H9 (cell line): Measurements from ENCODE around the gene LRRC8E. TPM values are rescaled to one million over a fixed set of nuclear protein-coding genes. Genes with fewer than 3 reads are reported as not detected.

ENCODE experiments used
- DNase-seq: peaks from one replicate; pipeline ENCODE4 v3.0.0-alpha.2; 2017
- H2AFZ ChIP-seq: one replicate; pipeline ENCODE4 v1.6.1; 2013; ENCODE audit warnings: mild to moderate bottlenecking, low read length, control low read depth, moderate library complexity
- H2AK5ac ChIP-seq: 2 replicates; pipeline ENCODE4 v1.6.1; 2013; ENCODE audit warnings: low read length, control low read depth, mixed read lengths; ENCODE audit not compliant: insufficient read length
- H2BK120ac ChIP-seq: one replicate; pipeline ENCODE4 v1.6.1; 2013; ENCODE audit warnings: low read depth, mild to moderate bottlenecking, low read length, control low read depth, inconsistent platforms; ENCODE audit not compliant: poor library complexity, severe bottlenecking
- H2BK12ac ChIP-seq: 2 replicates; pipeline ENCODE4 v1.6.1; 2013; ENCODE audit warnings: low read length, control low read depth, mixed read lengths, low read depth; ENCODE audit not compliant: insufficient read length
- H2BK15ac ChIP-seq: 2 replicates; pipeline ENCODE4 v1.6.1; 2013; ENCODE audit warnings: low read depth, low read length, control low read depth
- H2BK20ac ChIP-seq: one replicate; pipeline ENCODE4 v1.6.1; 2013; ENCODE audit warnings: low read depth, mild to moderate bottlenecking, low read length, control low read depth, inconsistent platforms; ENCODE audit not compliant: poor library complexity, severe bottlenecking
- H2BK5ac ChIP-seq: 2 replicates; pipeline ENCODE4 v1.6.1; 2013; ENCODE audit warnings: low read length, control low read depth, mixed read lengths; ENCODE audit not compliant: insufficient read length
- H3K14ac ChIP-seq: 2 replicates; pipeline ENCODE4 v1.6.1; 2013; ENCODE audit warnings: low read length, control low read depth; ENCODE audit not compliant: insufficient read depth
- H3K18ac ChIP-seq: 2 replicates; pipeline ENCODE4 v1.6.1; 2013; ENCODE audit warnings: low read depth, mild to moderate bottlenecking, mixed read lengths, low read length, control low read depth; ENCODE audit not compliant: insufficient read length
- H3K23ac ChIP-seq: 2 replicates; pipeline ENCODE4 v1.6.1; 2013; ENCODE audit warnings: low read length, control low read depth, mixed read lengths, low read depth; ENCODE audit not compliant: insufficient read length
- H3K23me2 ChIP-seq: 2 replicates; pipeline ENCODE4 v1.6.1; 2013; ENCODE audit warnings: low read depth, mild to moderate bottlenecking, mixed read lengths, low read length, control low read depth; ENCODE audit not compliant: insufficient read length, poor library complexity, severe bottlenecking
- H3K27ac ChIP-seq: 2 replicates; pipeline ENCODE4 v1.5.1; 2013; ENCODE audit warnings: low read length, control low read depth, mixed read lengths, low read depth; ENCODE audit not compliant: insufficient read length
- H3K27me3 ChIP-seq: 2 replicates; pipeline ENCODE4 v1.6.1; 2013; ENCODE audit warnings: low read length, control low read depth, inconsistent platforms; ENCODE audit not compliant: insufficient read depth
- H3K4ac ChIP-seq: 2 replicates; pipeline ENCODE4 v1.6.1; 2013; ENCODE audit warnings: low read depth, mild to moderate bottlenecking, control low read depth, inconsistent platforms, low read length, moderate library complexity
- H3K4me1 ChIP-seq: 2 replicates; pipeline ENCODE4 v1.6.1; 2013; ENCODE audit warnings: low read length, control low read depth, inconsistent platforms; ENCODE audit not compliant: insufficient read depth
- H3K4me2 ChIP-seq: 2 replicates; pipeline ENCODE4 v1.6.1; 2013; ENCODE audit warnings: low read length, control low read depth, mixed read lengths; ENCODE audit not compliant: insufficient read length, insufficient read depth
- H3K56ac ChIP-seq: 2 replicates; pipeline ENCODE4 v1.6.1; 2013; ENCODE audit warnings: low read depth, mild to moderate bottlenecking, mixed read lengths, low read length, control low read depth; ENCODE audit not compliant: insufficient read length
- H3K79me1 ChIP-seq: 2 replicates; pipeline ENCODE4 v1.6.1; 2013; ENCODE audit warnings: low read depth, mild to moderate bottlenecking, moderate library complexity, low read length, control low read depth, inconsistent platforms; ENCODE audit not compliant: insufficient read depth, poor library complexity, severe bottlenecking
- H3K79me2 ChIP-seq: 2 replicates; pipeline ENCODE4 v1.6.1; 2013; ENCODE audit warnings: low read length, control low read depth, inconsistent platforms; ENCODE audit not compliant: insufficient read depth
- H3K9ac ChIP-seq: 2 replicates; pipeline ENCODE4 v1.6.1; 2013; ENCODE audit warnings: low read length, control low read depth, mixed read lengths; ENCODE audit not compliant: insufficient read length; ENCODE audit errors: extremely low read depth
- H3K9me3 ChIP-seq: one replicate; pipeline ENCODE4 v1.6.1; 2013; ENCODE audit warnings: low read depth, low read length, inconsistent platforms; ENCODE audit not compliant: control insufficient read depth
- H3T11ph ChIP-seq: one replicate; pipeline ENCODE4 v1.6.1; 2013; ENCODE audit warnings: mild to moderate bottlenecking, low read length, control low read depth, inconsistent platforms
- H4K20me1 ChIP-seq: one replicate; pipeline ENCODE4 v1.6.1; 2013; ENCODE audit not compliant: control insufficient read depth, insufficient read length, insufficient read depth
- H4K5ac ChIP-seq: 2 replicates; pipeline ENCODE4 v1.6.1; 2013; ENCODE audit warnings: low read depth, mild to moderate bottlenecking, mixed read lengths, low read length, control low read depth; ENCODE audit not compliant: insufficient read length
- H4K8ac ChIP-seq: replicated peaks from 2 replicates; pipeline ENCODE4 v1.6.1; 2013; ENCODE audit warnings: low read length, control low read depth, mixed read lengths, low read depth; ENCODE audit not compliant: insufficient read length
- H4K91ac ChIP-seq: 2 replicates; pipeline ENCODE4 v1.6.1; 2013; ENCODE audit warnings: low read depth, mild to moderate bottlenecking, moderate library complexity, mixed read lengths, low read length, control low read depth; ENCODE audit not compliant: insufficient read length
- H3K27ac Mint-ChIP-seq, 3 experiments: 2 replicates in 2 of 3; 3 replicates in 1 of 3; pipeline ENCODE4 v1.8.0; 2020 to 2021; ENCODE audit warnings: mixed read lengths in 3 of 3, mild to moderate bottlenecking in 1 of 3, moderate library complexity in 1 of 3
- H3K27me3 Mint-ChIP-seq: 2 replicates; pipeline ENCODE4 v1.8.0; 2021; ENCODE audit warnings: low read depth, mild to moderate bottlenecking, moderate library complexity, mixed read lengths
- H3K36me3 Mint-ChIP-seq, 3 experiments: 2 replicates in 2 of 3; 3 replicates in 1 of 3; pipeline ENCODE4 v1.8.0; 2020 to 2021; ENCODE audit warnings: low read depth in 3 of 3, mixed read lengths in 3 of 3; ENCODE audit not compliant: insufficient read depth in 1 of 3
- H3K4me1 Mint-ChIP-seq, 2 experiments: 2 replicates each; pipeline ENCODE4 v1.8.0; 2020; ENCODE audit warnings: mixed read lengths in 2 of 2
- H3K4me3 Mint-ChIP-seq, 2 experiments: 2 replicates in 1 of 2; 3 replicates in 1 of 2; pipeline ENCODE4 v1.8.0; 2020 to 2021; ENCODE audit warnings: mild to moderate bottlenecking in 2 of 2, mixed read lengths in 2 of 2, moderate library complexity in 1 of 2
- H3K9me3 Mint-ChIP-seq, 2 experiments: 2 replicates in 1 of 2; 3 replicates in 1 of 2; pipeline ENCODE4 v1.8.0; 2020; ENCODE audit warnings: mild to moderate bottlenecking in 2 of 2, mixed read lengths in 2 of 2, moderate library complexity in 1 of 2
- whole genome bisulfite sequencing: extraction: QIAGEN DNeasy Blood & Tissue Kit; methylation state at CpG from one replicate; pipeline ENCODE4 v1.1.7; 2013; ENCODE audit warnings: missing lambda C conversion rate, low lambda C conversion rate, mixed read lengths; ENCODE audit not compliant: insufficient read length; ENCODE audit errors: extremely low coverage; 5-methylcytosine and 5-hydroxymethylcytosine counted together
- total RNA-seq: library from RNA; stranded (reverse); gene quantifications from 2 replicates; pipeline ENCODE4 v1.2.1, GENCODE V29; 2021
- TF ChIP-seq, protein P1 (sequence below): fragments of 200-600 bp; sonication (generic); conservative IDR thresholded peaks from 3 replicates; pipeline ENCODE4 v1.8.0; 2021; ENCODE audit warnings: antibody characterized with exemption, mild to moderate bottlenecking

Gene LRRC8E
- total RNA-seq, 1 experiment from 2014 or later, result 4.8 TPM

DNA sequence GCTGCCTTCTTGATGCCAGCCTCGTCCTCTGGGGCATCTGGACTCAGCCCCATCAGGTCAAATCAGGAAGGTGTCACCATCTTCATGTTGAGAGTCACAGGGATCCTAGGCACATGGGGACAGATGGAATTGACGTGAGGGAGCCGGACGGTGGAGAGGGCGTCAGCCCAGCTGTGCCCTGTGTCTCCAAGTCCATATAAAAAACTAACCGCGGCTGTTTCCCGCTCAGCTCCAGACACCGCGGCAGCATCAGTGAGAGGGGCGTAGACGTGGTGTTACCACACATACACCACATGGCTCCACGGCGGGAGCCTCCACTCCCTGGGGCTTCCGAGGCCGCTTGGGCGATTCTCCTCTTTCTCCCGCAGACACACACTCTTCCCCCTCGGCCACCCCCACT, 8.5 kb upstream of the LRRC8E start:
- H2BK5ac ChIP-seq, result no peak overlapping the region
- no peak overlapping the region for H3K18ac ChIP-seq
- no peak overlapping the region for H3T11ph ChIP-seq
- Mint-ChIP-seq H3K4me3 (no peak overlapping the region), H3K4me1 (0 out of 4 replicates have a peak, but pooled peaks cover under 1 to 2% of the 10 kb centered on the region in 2 experiments), H3K27ac (no peak overlapping the region; a peak in 1 of 7 replicates), H3K27me3 (peaks cover 6% of the 10 kb centered on the region), H3K9me3 (peaks cover 5 to 10% of the 10 kb centered on the region in 2 experiments; a peak in 3 of 5 replicates), H3K36me3 (no peaks in the 10 kb centered on the region)
- no peak overlapping the region for H2AK5ac ChIP-seq
- H4K5ac ChIP-seq, result no peak overlapping the region
- H3K14ac ChIP-seq, result no peak overlapping the region
- H2AFZ ChIP-seq, result no peak overlapping the region
- H3K4me2 ChIP-seq, result no peak overlapping the region
- H3K56ac ChIP-seq, result no peak overlapping the region
- no CpG with 5 or more reads among the region's 19 CpGs for WGBS
- no peak overlapping the region for H2BK15ac ChIP-seq
- H4K91ac ChIP-seq, result no peak overlapping the region
- H2BK20ac ChIP-seq, result no peak overlapping the region
- H3K23ac ChIP-seq, result no peak overlapping the region
- no peaks in the 10 kb centered on the region for H3K27me3 ChIP-seq
- H3K9ac ChIP-seq, result no peak overlapping the region
- H3K4ac ChIP-seq, result no peak overlapping the region
- H3K79me2 ChIP-seq, result no peaks in the 10 kb centered on the region
- no peaks in the 10 kb centered on the region for H3K9me3 ChIP-seq
- H4K8ac ChIP-seq, result no peak overlapping the region
- no peak overlapping the region for H2BK12ac ChIP-seq
- H3K27ac ChIP-seq, result no peak overlapping the region
- no peaks in the 10 kb centered on the region for H3K79me1 ChIP-seq
- H4K20me1 ChIP-seq, result no peaks in the 10 kb centered on the region
- TF ChIP-seq, protein P1, sequence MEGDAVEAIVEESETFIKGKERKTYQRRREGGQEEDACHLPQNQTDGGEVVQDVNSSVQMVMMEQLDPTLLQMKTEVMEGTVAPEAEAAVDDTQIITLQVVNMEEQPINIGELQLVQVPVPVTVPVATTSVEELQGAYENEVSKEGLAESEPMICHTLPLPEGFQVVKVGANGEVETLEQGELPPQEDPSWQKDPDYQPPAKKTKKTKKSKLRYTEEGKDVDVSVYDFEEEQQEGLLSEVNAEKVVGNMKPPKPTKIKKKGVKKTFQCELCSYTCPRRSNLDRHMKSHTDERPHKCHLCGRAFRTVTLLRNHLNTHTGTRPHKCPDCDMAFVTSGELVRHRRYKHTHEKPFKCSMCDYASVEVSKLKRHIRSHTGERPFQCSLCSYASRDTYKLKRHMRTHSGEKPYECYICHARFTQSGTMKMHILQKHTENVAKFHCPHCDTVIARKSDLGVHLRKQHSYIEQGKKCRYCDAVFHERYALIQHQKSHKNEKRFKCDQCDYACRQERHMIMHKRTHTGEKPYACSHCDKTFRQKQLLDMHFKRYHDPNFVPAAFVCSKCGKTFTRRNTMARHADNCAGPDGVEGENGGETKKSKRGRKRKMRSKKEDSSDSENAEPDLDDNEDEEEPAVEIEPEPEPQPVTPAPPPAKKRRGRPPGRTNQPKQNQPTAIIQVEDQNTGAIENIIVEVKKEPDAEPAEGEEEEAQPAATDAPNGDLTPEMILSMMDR, result no peak
- no peak overlapping the region for H2BK120ac ChIP-seq
- DNase-seq, result no peak
- H3K23me2 ChIP-seq, result no peaks in the 10 kb centered on the region
- no peaks in the 10 kb centered on the region for H3K4me1 ChIP-seq
